ENCODE measurements around the gene RNF212. TPM values are rescaled to one million over a fixed set of nuclear protein-coding genes. Genes with fewer than 3 reads are reported as not detected.
A peak's percentile ranks its signal among the peaks of the same experiment; 100 is the strongest.

Gene RNF212
- total RNA-seq, 1 donor from 2014 or later: 3.4 TPM

DNA sequence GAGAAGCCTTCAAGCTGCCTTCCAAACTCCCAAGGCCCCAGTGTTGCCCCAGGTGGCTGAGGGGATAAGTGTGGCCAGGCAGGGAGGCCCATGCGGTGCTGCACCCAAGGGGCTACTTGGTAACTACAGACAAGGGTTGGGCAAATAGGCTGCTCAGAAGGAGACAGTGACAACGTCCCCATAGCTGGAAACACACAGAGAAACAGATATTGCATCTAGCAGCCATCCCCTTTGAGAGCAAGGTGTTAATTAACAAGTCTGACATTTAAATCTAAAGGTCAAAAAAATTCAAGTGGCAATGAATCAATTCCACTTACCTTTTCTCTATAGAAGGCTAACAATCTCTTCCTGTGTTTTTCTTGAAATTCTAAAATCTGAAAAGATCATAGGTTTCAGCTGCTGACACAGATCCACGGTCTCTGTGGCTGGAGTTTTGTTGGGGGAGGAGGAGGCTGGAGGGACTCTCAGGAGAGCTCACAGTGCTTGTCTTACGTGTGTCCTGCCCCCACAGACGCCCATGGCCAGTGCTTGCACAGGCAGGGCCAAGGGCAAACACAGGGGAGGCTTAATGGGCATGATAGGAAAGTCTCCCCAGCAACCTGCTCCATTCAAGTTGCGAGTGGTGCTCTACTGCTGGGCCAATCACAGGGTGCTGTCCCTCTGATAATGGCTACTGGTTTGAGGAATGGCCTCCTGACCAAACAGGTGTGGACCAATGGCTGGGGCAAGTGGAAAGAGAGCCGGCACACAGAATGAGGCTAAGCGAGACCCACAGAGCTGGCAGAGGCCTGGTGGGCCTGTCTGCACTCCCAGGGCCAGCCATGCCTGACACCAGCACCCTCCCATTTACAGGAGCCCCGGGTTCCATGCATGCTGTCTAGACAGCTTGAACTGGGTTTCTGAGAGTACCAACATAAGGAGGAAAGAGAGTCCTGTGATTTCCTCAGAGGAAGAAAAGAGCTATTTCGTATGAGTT, 22.6 kb downstream of the RNF212 start:
- no peak for DNase-seq

DNA sequence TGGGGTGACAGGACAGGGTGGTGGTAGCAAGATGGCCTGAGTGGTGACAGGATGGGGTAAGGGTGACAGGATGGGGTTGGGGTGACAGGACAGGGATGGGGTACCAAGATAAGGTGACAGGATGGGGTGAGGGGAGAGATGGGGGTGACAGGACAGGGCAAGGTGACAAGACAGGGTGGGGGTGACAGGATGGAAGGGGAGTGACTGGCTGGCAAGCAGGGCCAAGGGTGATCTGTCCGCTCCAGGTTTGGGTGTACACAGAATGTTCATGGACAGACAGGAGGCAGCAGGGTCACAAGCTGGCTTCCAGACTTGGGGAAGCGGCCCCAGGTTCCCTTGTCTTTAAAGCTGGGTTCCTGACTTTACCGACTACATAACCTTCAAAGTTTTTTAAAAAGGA, 23.3 kb downstream of the RNF212 start:
- no peak for DNase-seq

DNA sequence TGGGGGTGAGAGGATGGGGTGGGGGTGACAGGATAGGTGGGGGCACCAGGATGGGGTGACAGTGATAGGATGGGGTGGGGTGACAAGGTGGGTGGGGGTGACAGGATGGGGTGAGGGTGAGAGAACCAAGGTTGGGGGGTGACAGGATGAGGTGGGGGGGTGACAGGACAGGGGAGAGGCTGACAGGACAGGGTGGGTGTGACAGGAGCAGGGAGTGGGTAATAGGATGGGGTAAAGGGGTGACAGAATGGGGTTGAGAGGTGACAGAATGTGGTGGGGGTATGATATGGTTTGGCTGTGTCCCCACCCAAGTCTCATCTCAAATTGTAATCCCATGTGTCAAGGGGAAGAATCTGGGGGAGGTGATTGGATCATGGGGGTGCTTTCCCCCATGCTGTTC, 26.0 kb downstream of the RNF212 start:
- no peak for DNase-seq

DNA sequence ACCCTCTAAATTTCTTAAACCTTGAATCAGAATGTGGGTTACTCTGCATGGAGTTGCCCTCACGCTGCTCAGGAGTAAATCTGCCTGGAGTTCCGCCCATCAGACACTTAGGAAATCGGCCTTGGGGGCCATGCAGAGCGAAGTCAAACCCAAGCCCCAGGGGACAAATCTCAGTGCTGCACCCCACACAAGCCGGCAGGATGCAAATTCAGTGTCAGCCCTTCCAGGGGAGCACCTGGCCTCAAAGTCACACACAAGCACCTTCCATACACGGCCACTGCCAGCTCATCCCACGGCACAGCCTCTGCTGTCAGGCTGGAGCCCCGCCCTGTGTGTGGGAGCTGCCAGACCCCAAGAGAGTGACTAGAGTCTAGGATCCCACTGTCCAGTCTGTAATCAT, 27.4 kb downstream of the RNF212 start:
- DNase-seq: no peak

DNA sequence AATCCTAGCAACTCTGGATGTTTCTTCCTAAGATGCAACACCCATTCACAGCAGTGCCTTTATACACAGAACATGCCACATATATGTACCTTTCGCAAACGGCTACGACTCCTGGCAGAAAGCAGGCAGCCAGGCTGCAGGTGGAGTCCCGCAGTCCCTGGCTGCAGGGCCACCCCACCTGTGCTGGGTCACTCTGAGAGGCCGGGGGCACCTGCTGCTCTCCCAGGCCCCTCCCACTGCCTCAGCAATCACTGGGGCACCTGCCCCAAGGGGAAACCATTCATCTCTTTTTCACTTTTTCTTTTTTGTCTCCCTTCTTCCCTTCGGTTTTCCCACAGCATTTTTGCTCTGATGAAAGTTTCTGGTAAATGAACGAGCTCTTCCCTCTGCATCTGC, 28.0 kb downstream of the RNF212 start:
- DNase-seq: no peak

DNA sequence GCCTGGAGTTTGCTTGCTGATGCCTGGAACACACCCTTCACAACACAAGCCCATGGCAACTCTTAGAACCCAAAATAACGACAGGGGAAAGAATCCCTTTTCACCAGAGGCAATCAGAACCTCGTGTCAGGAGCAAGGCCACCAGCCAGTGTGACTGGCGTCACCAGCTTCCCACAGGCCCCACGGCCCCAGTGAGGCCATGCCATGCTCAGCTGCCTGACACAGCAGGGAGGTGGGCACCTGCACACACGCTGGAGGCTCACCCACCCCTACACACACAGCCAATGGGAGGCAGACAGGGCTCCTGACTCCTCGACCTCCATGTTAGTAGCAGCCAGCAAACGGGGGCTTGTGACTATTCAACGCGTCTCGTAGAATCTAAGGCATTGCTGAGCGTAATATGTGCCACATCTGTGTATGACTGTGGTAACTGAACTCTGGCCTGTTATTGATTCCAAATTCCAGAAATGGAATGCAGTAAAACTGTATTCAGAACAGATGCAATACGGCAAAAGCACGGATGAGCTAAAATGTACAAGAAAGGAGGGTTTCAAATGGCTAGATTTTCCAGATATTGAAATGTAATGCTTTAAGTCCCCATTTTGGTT, 28.5 kb downstream of the RNF212 start:
- DNase-seq: peak; percentile 89

DNA sequence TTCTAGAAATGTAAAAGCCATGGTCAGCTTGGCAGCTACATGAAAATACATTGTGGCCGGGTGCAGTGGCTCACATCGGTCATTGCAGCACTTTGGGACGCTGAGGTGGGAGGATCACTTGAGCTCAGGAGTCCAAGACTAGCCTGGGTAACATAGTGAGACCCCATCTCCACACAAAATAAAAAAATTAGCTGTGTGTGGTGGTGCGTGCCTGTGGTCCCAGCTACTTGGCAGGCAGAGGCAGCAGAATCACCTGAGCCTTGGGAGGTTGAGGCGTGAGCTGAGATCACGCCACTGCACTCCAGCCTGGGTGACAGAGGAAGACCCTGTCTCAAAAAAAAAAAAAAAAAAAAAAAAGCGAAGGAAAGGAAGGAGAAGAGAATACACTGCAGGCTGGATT, 29.0 kb downstream of the RNF212 start:
- no peak for DNase-seq

DNA sequence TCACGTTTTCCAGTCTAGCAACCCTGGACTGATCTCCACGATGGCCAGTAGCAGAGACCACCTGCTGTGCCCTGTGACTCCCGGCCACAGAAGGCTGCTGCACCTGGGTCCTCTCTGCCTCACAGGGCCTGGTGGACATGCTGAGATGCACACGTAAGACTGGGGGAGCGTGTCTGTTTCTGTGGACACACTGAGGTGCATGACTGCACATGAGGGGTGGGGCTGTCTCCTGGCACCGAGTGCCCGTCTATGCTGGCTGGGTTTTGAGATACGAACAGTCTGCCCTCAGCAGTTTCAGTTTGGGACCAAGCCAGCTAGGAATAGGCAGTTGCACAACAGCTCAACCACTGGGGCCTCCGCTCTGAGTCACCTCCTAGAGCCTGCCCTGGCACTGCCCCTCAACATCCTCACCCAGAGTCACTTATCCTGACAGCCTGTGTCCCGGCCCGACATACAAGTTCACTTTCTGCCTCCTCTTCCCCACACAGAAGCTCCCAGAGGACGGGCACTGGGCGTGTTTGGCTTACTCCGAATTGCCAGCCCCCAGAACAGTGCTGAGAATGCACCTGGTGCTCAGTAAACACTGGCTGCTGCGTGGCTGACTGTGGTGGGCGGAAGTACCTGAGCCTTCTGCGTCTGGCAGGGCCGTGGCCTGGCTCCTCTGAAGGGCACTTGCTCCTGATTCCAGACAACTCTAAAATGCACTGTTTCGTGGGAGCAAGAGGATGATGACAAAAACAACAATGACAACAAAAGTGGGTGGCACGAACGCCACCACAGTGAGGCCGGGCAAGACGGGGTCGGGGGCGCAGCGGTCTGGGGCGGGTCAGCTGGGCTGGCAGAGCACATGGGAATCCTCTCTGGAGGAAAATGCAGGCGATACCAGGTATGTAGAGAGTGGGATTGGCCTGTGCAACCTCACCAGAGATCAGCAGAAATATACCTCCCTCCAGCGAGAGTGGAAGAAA, 30.9 kb downstream of the RNF212 start:
- DNase-seq: no peak

DNA sequence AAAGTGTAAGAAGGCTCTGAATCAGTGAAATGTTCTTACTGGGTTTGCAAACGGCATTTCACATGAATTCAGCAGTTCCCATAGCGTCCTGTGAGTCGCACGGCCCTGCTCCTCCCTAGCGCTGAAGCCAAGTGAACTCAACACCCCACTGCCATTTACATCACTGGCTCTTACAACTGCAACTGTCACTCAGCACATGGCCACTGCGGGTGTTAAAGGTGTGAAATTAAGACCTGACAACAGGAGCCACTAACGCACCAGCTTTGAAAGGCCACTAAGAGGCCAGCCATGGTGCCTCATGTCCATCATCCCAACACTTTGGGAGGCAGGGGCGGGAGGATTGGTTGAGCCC, 31.7 kb downstream of the RNF212 start:
- DNase-seq: no peak

DNA sequence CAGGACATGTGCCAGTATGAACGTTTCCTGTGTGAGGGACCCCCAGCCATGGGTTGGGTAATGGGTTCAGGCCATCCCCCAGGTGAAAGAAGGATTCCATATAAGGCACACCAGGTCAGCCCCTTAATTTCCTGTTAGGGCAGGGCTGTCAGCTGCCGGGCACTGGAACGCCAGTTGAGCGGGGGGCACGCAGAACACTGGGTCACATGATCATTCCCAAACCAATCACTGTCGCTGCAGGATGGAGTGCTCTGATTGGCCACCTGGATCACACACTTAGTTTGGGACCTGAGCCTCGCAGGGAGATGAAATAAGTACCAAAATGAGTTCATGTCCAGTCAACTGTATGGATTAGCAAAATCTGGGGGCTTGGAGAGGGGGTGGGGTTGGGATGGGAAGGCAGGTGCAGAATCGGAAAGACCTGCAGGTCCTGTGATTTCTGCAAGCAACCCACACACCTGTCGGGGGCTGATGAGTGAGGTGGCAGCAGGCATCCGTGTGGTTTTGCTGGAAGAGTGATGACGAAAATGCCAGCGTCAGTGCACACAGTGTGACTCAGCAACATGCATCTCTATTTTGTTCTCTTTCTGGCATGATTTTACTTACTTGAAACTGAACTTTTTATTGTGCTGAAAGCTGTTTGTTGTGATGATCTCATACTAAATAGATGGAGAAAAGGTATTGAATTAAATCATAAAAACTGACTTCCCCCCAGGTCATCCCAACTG, 32.2 kb downstream of the RNF212 start:
- DNase-seq: no peak

DNA sequence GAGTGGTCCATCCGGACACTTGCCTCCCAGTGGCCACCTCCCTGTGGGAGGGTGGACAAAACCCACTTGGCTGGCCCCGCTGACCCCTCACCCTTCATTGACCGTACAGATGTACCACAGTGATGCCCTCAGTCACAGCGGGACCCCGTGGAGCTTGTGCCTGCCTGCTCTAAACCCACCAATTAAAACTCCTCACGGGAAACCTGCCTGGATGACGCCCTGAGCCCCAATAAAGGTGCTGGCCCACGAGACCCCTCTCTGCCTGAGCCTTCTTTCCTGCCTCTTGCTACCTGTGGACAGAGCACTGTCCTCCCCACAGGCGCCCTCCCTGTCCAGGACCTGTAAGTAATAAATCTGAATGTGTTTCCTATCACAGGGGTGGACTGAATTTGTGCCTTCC, 32.9 kb downstream of the RNF212 start:
- no peak for DNase-seq

DNA sequence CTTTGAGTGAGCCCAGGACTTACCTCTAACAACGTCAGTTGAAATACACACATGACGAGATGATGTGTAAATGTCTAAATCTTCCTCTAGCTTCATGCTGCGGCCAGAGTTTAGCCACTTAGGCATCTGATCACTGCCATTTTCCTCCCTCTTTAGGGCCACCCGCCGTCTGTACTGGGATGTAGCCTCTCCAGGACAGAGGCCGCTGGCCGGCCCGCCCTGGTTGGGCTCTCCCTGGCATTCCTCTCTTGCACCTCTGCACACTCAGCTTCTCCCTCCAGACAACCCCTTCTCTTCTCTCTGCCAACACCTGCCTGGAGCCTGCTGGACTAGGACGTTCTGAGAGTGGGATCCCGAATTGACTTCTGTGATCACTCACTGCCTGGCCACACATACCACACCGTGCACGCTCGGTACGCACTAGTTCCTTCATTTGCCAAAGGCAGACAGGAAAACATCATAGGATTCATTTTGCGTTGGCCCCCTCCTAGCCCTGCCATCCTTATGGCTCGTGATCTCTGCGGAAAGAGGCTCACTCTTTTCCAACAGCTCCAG, 33.6 kb downstream of the RNF212 start:
- DNase-seq: no peak

DNA sequence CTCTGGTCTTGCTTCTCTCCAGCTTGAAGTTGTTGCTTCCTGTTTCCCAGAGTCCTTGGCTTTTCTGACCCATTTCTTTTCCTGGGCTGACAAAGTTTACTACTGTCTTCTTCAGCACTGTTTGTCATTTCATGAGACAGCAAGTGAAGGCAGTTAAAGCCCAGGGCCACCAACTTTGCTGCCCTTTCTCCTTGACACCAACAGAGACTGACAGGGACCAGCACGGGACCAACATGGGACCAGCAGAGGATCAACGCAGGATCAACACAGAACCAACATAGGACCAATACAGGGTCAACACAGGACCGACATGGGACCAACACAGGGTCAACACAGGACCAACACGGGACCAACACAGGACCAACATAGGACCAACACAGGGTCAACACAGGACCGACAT, 34.9 kb downstream of the RNF212 start:
- DNase-seq: no peak

DNA sequence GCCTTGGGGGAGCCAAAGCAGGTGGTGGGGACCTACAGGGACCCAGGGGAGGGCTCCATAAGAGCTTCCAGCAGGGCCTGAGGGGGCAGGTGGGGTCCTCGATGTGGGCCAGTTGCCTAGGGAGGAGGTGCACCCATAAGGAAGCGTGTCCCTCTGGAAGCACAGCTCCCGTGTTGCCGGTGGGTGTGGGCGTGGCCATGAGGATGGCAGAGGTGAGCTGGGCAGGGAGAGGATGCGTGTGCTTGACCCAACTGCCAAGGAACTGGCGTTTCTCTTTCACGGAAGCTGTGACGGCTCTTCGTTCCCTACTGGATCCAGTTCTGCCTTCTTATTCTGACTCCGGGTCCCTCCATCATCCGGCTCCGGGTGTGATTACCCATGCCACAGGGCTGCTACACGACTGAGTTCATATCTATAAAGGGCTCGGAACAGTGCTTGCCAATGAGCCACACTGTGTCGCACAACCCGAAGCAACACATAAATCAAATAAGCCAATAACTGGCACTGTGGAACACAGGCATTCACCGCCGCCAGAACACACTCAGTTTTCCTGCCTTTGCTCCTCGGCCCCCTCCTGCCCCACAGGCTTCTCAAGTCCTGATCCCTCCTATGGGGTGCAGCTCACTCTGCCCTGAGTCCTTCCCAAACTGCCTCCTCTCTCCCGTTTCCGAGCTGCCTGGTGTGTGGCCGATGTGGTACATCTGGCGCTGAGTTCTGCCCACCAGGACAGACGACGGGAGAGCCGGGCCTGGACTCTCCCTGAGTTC, 35.5 kb downstream of the RNF212 start:
- DNase-seq: no peak

DNA sequence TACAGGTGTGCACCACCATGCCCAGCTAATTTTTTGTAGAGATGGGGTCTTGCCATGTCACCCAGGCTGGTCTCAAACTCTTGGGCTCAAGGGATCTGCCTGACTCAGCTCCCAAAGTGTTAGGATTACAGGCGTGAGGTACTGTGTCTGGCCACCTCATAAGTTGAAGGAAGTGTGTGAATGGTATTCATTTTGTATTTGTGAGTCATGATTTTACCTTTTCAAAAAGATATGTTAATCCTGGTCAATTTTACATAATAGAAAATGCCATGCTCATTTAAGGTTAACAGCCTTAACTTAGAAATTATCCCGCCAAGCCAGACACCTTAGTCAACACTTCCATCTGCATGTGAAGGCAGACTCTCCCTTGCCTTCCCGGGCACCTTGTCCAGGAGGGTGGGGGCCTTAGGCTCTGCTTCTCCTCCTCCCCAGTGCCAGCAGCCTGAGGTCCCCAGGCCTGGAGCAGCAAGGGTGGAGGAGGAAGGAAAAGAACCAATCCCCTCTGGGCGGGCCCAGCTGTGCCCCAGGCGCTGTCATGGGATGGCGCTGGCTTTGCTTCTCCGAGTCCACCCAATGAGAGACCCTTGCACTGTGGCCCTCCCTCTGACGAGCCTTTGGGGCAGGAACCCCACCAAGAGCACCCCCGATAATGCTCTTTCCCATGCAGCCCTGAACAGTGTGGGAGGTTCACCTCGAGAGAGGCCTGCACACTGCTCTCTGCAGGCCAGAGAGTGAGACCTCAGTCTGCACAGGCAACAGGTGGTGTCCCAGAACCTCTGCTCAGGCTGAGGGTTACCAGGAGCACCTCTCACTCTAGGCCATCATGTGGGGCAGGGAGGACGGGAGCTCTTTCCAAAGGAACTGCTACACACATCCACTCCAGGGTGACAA, 37.3 kb downstream of the RNF212 start:
- DNase-seq: no peak

DNA sequence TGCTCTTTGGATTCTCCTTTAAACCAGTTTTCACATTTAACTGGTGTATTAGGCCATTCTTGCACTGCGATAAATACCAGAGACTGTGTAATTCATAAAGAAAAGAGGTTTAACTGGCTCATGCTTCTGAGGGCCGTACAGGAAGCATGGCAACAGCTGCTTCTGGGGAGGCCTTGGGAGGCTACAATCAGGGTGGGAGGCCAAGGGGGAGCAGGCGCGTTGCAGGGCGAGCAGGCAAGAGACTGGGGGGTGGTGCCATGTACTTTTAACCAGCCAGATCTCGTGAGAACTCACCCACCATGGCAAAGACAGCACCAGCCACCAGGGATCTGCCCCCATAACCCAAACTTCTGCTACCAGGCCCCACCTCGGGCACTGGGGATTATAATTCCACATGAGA, 38.1 kb downstream of the RNF212 start:
- no peak for DNase-seq

DNA sequence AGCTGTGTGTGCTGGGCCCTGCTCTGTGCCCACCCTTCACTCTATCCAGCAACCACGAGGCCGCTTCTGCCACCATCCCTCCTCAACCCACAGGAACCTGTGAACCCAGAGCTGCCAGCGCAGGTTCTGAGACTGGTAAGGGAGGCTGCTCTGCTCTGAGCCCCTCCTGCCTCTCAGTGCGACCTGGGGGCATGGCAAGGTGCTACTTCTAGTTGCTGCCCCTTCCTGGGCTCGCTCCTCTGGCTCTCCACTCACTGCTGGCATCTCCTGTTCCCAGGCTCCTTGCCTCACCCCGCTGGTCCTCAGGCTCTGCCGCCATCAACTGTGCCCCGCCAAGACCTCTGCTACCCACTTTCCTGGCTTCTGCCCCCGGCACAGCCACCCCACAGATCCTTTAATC, 39.3 kb downstream of the RNF212 start:
- no peak for DNase-seq

DNA sequence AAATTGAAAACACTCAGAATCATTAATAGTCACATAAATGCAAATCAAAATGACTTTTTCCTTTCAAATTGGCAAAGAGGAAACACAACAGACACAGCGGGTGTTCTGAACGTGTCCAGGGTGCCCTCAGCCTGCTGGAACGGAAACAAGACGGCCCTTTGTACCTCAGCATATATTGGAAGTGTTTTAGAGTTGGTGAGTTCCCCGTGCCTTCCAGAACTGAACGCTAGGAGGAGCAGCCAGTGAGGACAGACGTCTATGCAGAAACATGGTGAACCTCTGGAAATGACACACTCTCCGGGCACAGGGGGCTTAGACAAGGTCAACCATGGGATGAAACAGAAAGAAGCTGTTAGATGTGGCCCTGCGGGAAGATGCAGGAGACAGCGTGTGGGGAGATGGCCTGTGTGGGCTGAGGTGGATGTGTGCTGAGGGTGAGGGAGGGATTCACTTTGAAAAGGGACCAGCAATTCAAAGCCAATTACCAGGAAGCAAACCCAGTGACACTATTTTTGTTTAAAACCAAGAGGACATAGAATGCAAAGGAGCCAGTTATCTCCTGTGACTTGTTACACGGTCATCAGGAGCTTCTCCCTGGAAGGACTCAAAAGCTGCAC, 40.4 kb downstream of the RNF212 start:
- DNase-seq: no peak

DNA sequence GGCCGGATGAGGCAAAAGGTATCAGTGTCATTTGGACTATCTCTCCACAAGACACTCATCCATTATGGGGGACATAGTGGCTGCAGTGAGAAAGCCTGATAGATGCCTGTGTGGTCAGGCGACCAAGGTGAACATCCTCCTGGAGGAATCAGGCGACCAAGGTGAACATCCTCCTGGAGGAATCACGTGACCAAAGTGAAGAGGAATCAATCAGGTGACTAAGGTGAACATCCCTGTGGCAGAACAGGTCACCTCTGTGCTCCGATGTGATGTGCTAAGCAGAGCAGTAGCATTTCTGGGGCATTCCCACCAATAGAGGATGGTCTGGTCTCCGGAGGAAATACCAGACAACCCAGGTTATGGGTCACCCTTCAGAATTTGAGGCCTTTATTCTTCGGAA, 44.0 kb downstream of the RNF212 start:
- no peak for DNase-seq
